ENCODE data around the gene LSM4.

The LSM4 gene

GRCh38 chr19:18278521-18279265 is 44.2 kb downstream of the LSM4 start:
- no peak for DNase-seq (ENCODE audit: low spot score)

- DNase-seq (ENCODE audit: low spot score), result no peak
Measured at GRCh38 chr19:18274781-18275356, 48.0 kb downstream of the LSM4 start.

- no peak for DNase-seq (ENCODE audit: low spot score)
Measured at GRCh38 chr19:18274219-18274780, 48.6 kb downstream of the LSM4 start, which contains the start of gene IQCN. IQCN (minus strand) TSS chr19:18274452; CDS start chr19:18269478, 4,974 bp downstream.

- no peak for DNase-seq (ENCODE audit: low spot score)
Measured at GRCh38 chr19:18273561-18274218, 49.2 kb downstream of the LSM4 start.

GRCh38 chr19:18271433-18271841 is 51.4 kb downstream of the LSM4 start:
- no peak for DNase-seq (ENCODE audit: low spot score)

- DNase-seq (ENCODE audit: low spot score), result no peak
Measured at GRCh38 chr19:18270326-18270725, 52.5 kb downstream of the LSM4 start.

- DNase-seq (ENCODE audit: low spot score), result no peak
Measured at GRCh38 chr19:18269070-18269723, 53.7 kb downstream of the LSM4 start.

- DNase-seq (ENCODE audit: low spot score), result no peak
Measured at GRCh38 chr19:18266771-18267686, 55.8 kb downstream of the LSM4 start.

GRCh38 chr19:18265582-18265981 is 57.3 kb downstream of the LSM4 start:
- DNase-seq (ENCODE audit: low spot score), result no peak

GRCh38 chr19:18264971-18265540 is 57.8 kb downstream of the LSM4 start:
- no peak for DNase-seq (ENCODE audit: low spot score)

GRCh38 chr19:18264137-18264854 is 58.6 kb downstream of the LSM4 start:
- no peak for DNase-seq (ENCODE audit: low spot score)

GRCh38 chr19:18263324-18264136 is 59.3 kb downstream of the LSM4 start:
- DNase-seq (ENCODE audit: low spot score), result no peak

GRCh38 chr19:18262917-18263316 is 60.0 kb downstream of the LSM4 start:
- no peak for DNase-seq (ENCODE audit: low spot score)

- DNase-seq (ENCODE audit: low spot score), result no peak
Measured at GRCh38 chr19:18262144-18262543, 60.7 kb downstream of the LSM4 start.

GRCh38 chr19:18261474-18261873 is 61.4 kb downstream of the LSM4 start:
- no peak for DNase-seq (ENCODE audit: low spot score)

GRCh38 chr19:18259893-18260292 is 63.0 kb downstream of the LSM4 start:
- DNase-seq (ENCODE audit: low spot score), result no peak

GRCh38 chr19:18257503-18258470 is 65.1 kb downstream of the LSM4 start:
- no peak for DNase-seq (ENCODE audit: low spot score)

Data from COLO829 (cell line).